ENCODE measurements around the gene BLOC1S1. TPM values are rescaled to one million over a fixed set of nuclear protein-coding genes. Genes with fewer than 3 reads are reported as not detected.

The BLOC1S1 gene
- total RNA-seq, 4 donors from 2014 or later: 255 to 434 (median 300) TPM

GRCh38 chr12:55717011-55718007, 1.5 kb downstream of the BLOC1S1 start:
- in situ Hi-C loops (cut with MboI; ENCODE audit: low sequenced_read_pairs in 4 of 4) (loop anchor here in 2 of 4 donors (5.0 to 25.0 kb wide), 2 partner anchors 40 to 1730 kb away; partner anchors contain the start of gene HOXC10 (in 1 of the 2)), intact Hi-C loops (cut with DNase I; ENCODE audit: low total_unique reads) (loop anchor here (5.0 to 10.0 kb wide), 2 partner anchors 505 to 547 kb away; partner anchors contain the start of genes COQ10A, NABP2 and RNF41)
- H3K4me3 ChIP-seq: peak overlapping the region; percentile 69 to 95 (median 81)
- ATAC-seq (no peak), DNase-seq (peak in 1 of 2 donors; percentile 49)
- no peaks in the 10 kb centered on the region for H3K9me3 ChIP-seq
- no peaks in the 10 kb centered on the region for H3K36me3 ChIP-seq
- H3K27me3 ChIP-seq: no peaks in the 10 kb centered on the region
- H3K4me1 ChIP-seq: peaks cover 74 to 83% of the 10 kb centered on the region in 2 donors
- peak overlapping the region; percentile 95 to 100 (median 99) for H3K27ac ChIP-seq
- TF ChIP-seq POLR2A (IDR thresholded peaks at IDR 0.05) (no peak), CTCF (IDR thresholded peaks at IDR 0.05 in 4 of 5, conservative IDR thresholded peaks at IDR 0.05 in 1 of 5) (no peak)

GRCh38 chr12:55718015-55718414, 2.2 kb downstream of the BLOC1S1 start:
- peaks cover 67 to 75% of the 10 kb centered on the region in 2 donors for H3K4me1 ChIP-seq
- in situ Hi-C loops (cut with MboI; ENCODE audit: low sequenced_read_pairs in 4 of 4) (loop anchor here in 2 of 4 donors (5.0 to 25.0 kb wide), 2 partner anchors 41 to 1731 kb away; partner anchors contain the start of gene HOXC10 (in 1 of the 2)), intact Hi-C loops (cut with DNase I; ENCODE audit: low total_unique reads) (loop anchor here (5.0 to 10.0 kb wide), 2 partner anchors 504 to 547 kb away; partner anchors contain the start of genes COQ10A, NABP2 and RNF41)
- H3K4me3 ChIP-seq: peak overlapping the region in 1 of 4 donors; percentile 8
- TF ChIP-seq CTCF (IDR thresholded peaks at IDR 0.05 in 4 of 5, conservative IDR thresholded peaks at IDR 0.05 in 1 of 5): no peak
- no peak for TF ChIP-seq POLR2A (IDR thresholded peaks at IDR 0.05)
- H3K9me3 ChIP-seq: no peaks in the 10 kb centered on the region
- H3K36me3 ChIP-seq: no peaks in the 10 kb centered on the region
- DNase-seq (no peak), ATAC-seq (no peak)
- H3K27me3 ChIP-seq: no peaks in the 10 kb centered on the region
- H3K27ac ChIP-seq: peak overlapping the region; percentile 95 to 100 (median 99)

- intact Hi-C loops (cut with DNase I; ENCODE audit: low total_unique reads): loop anchor here (5.0 to 10.0 kb wide), 2 partner anchors 504 to 546 kb away; partner anchors contain the start of genes COQ10A, NABP2 and RNF41
- DNase-seq (no peak), ATAC-seq (no peak)
- TF ChIP-seq POLR2A (IDR thresholded peaks at IDR 0.05): no peak
- no peak for TF ChIP-seq CTCF (IDR thresholded peaks at IDR 0.05 in 4 of 5, conservative IDR thresholded peaks at IDR 0.05 in 1 of 5)
- Histone ChIP-seq H3K27ac (peak overlapping the region; percentile 95 to 100 (median 99)), H3K4me1 (peaks cover 65 to 75% of the 10 kb centered on the region in 2 donors), H3K9me3 (no peaks in the 10 kb centered on the region), H3K27me3 (no peaks in the 10 kb centered on the region), H3K36me3 (no peaks in the 10 kb centered on the region), H3K4me3 (no peak overlapping the region)
- in situ Hi-C loops (cut with MboI; ENCODE audit: low sequenced_read_pairs in 4 of 4): loop anchor here in 2 of 4 donors (5.0 to 25.0 kb wide), 2 partner anchors 41 to 1731 kb away; partner anchors contain the start of gene HOXC10 (in 1 of the 2)
Observed at GRCh38 chr12:55718624-55719275, 2.9 kb downstream of the BLOC1S1 start.

GRCh38 chr12:55719371-55719770, 3.5 kb downstream of the BLOC1S1 start:
- no peak for TF ChIP-seq CTCF (IDR thresholded peaks at IDR 0.05 in 4 of 5, conservative IDR thresholded peaks at IDR 0.05 in 1 of 5)
- no peak for TF ChIP-seq POLR2A (IDR thresholded peaks at IDR 0.05)
- in situ Hi-C loops (cut with MboI; ENCODE audit: low sequenced_read_pairs in 4 of 4) (loop anchor here in 2 of 4 donors (5.0 to 25.0 kb wide), 2 partner anchors 42 to 1732 kb away; partner anchors contain the start of gene HOXC10 (in 1 of the 2)), intact Hi-C loops (cut with DNase I; ENCODE audit: low total_unique reads) (loop anchor here (5.0 to 10.0 kb wide), 2 partner anchors 503 to 545 kb away; partner anchors contain the start of genes COQ10A, NABP2 and RNF41)
- H3K4me1 ChIP-seq: peaks cover 67 to 78% of the 10 kb centered on the region in 2 donors
- no peaks in the 10 kb centered on the region for H3K9me3 ChIP-seq
- no peak overlapping the region for H3K4me3 ChIP-seq
- peaks cover 0 to 3% of the 10 kb centered on the region in 2 donors for H3K36me3 ChIP-seq
- H3K27ac ChIP-seq: peak overlapping the region; percentile 95 to 100 (median 99)
- no peak for DNase-seq
- H3K27me3 ChIP-seq: no peaks in the 10 kb centered on the region
- ATAC-seq: no peak

Measured in gastrocnemius medialis (tissue), 4 donors.